ENCODE measurements around the gene TMPRSS7.

- TF ChIP-seq PPARA (CRISPR knock-in tag; IDR thresholded peaks at IDR 0.05; ENCODE audit: borderline replicate concordance) = no peak
- no peak for TF ChIP-seq ZNF70 (CRISPR knock-in tag; IDR thresholded peaks at IDR 0.05)
- no peak for TF ChIP-seq ZFP30 (CRISPR knock-in tag; IDR thresholded peaks at IDR 0.05)
- TF ChIP-seq ESRRG (CRISPR knock-in tag; IDR thresholded peaks at IDR 0.05) = no peak
- TF ChIP-seq PATZ1 (CRISPR knock-in tag; IDR thresholded peaks at IDR 0.05; ENCODE audit: borderline replicate concordance) = no peak
- no peak for TF ChIP-seq SNAI2 (CRISPR knock-in tag; IDR thresholded peaks at IDR 0.05)
- no peak for TF ChIP-seq CSDC2 (CRISPR knock-in tag; IDR thresholded peaks at IDR 0.05)
- TF ChIP-seq ARNTL (CRISPR knock-in tag; IDR thresholded peaks at IDR 0.05; ENCODE audit: borderline replicate concordance, low read depth) = no peak
- TF ChIP-seq GLIS3 (CRISPR knock-in tag; IDR thresholded peaks at IDR 0.05) = no peak
- no peak for TF ChIP-seq POU6F1 (CRISPR knock-in tag; IDR thresholded peaks at IDR 0.05; ENCODE audit: borderline replicate concordance, low read depth)
- TF ChIP-seq ZFP3 (CRISPR knock-in tag; IDR thresholded peaks at IDR 0.05) = no peak
These were observed 45.4 kb upstream of the TMPRSS7 start for GRCh38 chr3:111989061-111989678.
